OCI-LY7 (cell line): ENCODE results near the gene ITGA7.

ENCODE experiments used
- EZH2phosphoT487 ChIP-seq: fragments of 200-600 bp; sonication (generic); IDR thresholded peaks from 2 replicates; pipeline ENCODE4 v1.6.1; 2018; ENCODE audit warnings: low read depth, borderline replicate concordance, mild to moderate bottlenecking, mixed run types, antibody characterized with exemption, low read length, moderate library complexity, mixed read lengths
- TF ChIP-seq, protein P1 (sequence below): fragments of 200-600 bp; sonication (generic); conservative IDR thresholded peaks from 2 replicates; pipeline ENCODE4 v1.5.1; 2014; ENCODE audit warnings: mild to moderate bottlenecking, antibody characterized with exemption, low read length, moderate library complexity, mixed read lengths

DNA sequence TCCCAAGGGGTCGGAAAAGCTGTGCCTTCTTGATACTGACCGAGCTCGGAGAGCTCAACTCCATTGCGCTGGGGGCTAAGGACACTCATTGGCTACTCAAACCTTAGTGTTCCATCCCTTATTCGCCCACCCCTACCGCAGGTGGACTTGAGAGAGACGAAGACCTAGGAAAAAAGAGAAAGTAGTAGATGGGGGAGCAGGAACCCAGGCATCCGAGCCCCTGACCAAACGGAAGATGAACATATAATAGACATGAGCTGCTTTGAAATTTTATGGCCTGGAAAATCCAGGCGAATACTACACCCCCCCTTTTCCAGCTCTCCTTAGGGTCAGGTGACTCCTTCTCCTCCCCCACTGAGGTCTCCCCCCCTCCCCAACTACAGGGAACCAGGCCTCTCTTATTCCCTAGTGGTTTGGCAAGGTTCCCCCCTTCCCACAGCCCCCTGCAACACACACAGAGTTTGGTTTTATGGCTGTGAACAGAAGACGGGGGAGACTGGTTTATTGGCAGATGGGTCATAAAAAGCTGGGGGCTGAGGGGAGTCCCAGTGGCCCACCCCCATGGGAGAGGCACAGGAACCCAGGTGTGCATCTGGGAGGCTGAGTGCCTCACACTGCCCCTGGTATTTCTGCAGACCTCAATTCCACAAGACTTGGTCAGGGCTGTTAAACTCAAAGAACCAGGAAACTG, 36.8 kb upstream of the ITGA7 start:
- TF ChIP-seq, protein P1, sequence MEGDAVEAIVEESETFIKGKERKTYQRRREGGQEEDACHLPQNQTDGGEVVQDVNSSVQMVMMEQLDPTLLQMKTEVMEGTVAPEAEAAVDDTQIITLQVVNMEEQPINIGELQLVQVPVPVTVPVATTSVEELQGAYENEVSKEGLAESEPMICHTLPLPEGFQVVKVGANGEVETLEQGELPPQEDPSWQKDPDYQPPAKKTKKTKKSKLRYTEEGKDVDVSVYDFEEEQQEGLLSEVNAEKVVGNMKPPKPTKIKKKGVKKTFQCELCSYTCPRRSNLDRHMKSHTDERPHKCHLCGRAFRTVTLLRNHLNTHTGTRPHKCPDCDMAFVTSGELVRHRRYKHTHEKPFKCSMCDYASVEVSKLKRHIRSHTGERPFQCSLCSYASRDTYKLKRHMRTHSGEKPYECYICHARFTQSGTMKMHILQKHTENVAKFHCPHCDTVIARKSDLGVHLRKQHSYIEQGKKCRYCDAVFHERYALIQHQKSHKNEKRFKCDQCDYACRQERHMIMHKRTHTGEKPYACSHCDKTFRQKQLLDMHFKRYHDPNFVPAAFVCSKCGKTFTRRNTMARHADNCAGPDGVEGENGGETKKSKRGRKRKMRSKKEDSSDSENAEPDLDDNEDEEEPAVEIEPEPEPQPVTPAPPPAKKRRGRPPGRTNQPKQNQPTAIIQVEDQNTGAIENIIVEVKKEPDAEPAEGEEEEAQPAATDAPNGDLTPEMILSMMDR = no peak
- TF ChIP-seq EZH2phosphoT487 = no peak
